Thyroid gland (tissue), 4 donors: ENCODE measurements around the gene COG5.

Source experiments
- POLR2A ChIP-seq, 2 donors: fragments of 450-650 bp; IDR thresholded peaks; one replicate each; pipeline ENCODE4 v1.6.1; 2017; ENCODE audit warnings: antibody characterized with exemption in 2 of 2, mild to moderate bottlenecking in 2 of 2, moderate library complexity in 1 of 2
- TF ChIP-seq, protein P1 (sequence below), 6 experiments: fragments of 200-600 bp in 3 of 6; fragments of 450-650 bp in 3 of 6; sonication (generic) in 3 of 6; IDR thresholded peaks; one replicate each; pipeline ENCODE4 v1.5.1; 2016 to 2019; ENCODE audit warnings: antibody characterized with exemption in 6 of 6, mild to moderate bottlenecking in 2 of 6, inconsistent platforms in 1 of 6, moderate library complexity in 1 of 6

DNA sequence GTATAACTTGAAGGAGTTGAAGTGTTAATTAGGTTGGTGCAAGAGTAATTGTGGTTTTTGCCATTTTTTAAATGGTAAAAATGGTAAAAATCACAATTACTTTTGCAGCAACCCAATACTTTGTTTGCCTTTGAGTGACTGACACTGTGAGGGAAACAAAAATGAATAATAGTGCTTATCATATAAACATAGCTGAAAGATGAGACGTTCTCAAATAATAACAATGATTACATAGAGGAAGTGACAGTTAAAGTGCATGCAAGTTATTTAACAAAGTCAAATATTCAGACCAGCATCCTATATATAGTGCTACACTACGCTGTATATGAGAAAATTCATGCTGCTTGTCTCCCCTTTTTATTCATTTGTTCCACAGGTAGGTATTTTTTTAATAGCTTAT, 399.6 kb downstream of the COG5 start:
- TF ChIP-seq POLR2A (IDR thresholded peaks at IDR 0.05) = no peak
- TF ChIP-seq, protein P1, sequence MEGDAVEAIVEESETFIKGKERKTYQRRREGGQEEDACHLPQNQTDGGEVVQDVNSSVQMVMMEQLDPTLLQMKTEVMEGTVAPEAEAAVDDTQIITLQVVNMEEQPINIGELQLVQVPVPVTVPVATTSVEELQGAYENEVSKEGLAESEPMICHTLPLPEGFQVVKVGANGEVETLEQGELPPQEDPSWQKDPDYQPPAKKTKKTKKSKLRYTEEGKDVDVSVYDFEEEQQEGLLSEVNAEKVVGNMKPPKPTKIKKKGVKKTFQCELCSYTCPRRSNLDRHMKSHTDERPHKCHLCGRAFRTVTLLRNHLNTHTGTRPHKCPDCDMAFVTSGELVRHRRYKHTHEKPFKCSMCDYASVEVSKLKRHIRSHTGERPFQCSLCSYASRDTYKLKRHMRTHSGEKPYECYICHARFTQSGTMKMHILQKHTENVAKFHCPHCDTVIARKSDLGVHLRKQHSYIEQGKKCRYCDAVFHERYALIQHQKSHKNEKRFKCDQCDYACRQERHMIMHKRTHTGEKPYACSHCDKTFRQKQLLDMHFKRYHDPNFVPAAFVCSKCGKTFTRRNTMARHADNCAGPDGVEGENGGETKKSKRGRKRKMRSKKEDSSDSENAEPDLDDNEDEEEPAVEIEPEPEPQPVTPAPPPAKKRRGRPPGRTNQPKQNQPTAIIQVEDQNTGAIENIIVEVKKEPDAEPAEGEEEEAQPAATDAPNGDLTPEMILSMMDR (IDR thresholded peaks at IDR 0.05) = no peak
